HCT116 (cell line): ENCODE measurements around the gene ZDBF2. TPM values are rescaled to one million over a fixed set of nuclear protein-coding genes. Genes with fewer than 3 reads are reported as not detected.

Source experiments
- ATAC-seq: fragments of 200-7000 bp; cut with Tn5 transposase; 2 replicates; pipeline ENCODE4 v1.9.1; 2020; ENCODE audit warnings: mild to moderate bottlenecking, moderate library complexity
- BruUV-seq: library from RNA; stranded (reverse); fragments of 400-500 nt; replicated peaks from 2 replicates; lab custom pipeline; 2021; lab: Mats Ljungman, UMichigan
- CTCF ChIA-PET: fragments of 300-600 bp; sonication (Branson Sonifier 250); formaldehyde crosslinking; loops from one replicate; lab custom pipeline; 2021; ENCODE audit warnings: antibody characterized with exemption; lab: Charles Lee
- POLR2A ChIA-PET: fragments of 300-600, 350-600 bp; sonication (Branson Sonifier 250); formaldehyde crosslinking; loops from one replicate; lab custom pipeline; 2021; ENCODE audit warnings: antibody characterized with exemption; lab: Charles Lee
- RAD21 ChIA-PET, 2 experiments: fragments of 300-600 bp; sonication (Branson Sonifier 250); formaldehyde crosslinking; loops; one replicate each; lab custom pipeline; 2023; ENCODE audit warnings: low total read pairs in 2 of 2; ENCODE audit not compliant: uncharacterized antibody in 2 of 2, unreplicated experiment in 2 of 2, low non-redundant PET in 1 of 2; lab: Charles Lee
- DNase-seq: peaks from one replicate; pipeline ENCODE4 v3.0.0-alpha.2; 2010; ENCODE audit warnings: low read depth, low spot score
- H2AFZ ChIP-seq: fragments of 200-600 bp; shearing (Covaris generic), sonication (generic); 2 replicates; pipeline ENCODE4 v1.6.1; 2017; ENCODE audit warnings: low read depth, mixed run types, mixed read lengths, antibody characterized with exemption, low read length; ENCODE audit not compliant: poor library complexity, severe bottlenecking
- H3K27ac ChIP-seq: 2 replicates; pipeline ENCODE4 v1.5.1; 2012; ENCODE audit warnings: low read depth, low read length
- H3K27me3 ChIP-seq: fragments of 200-600 bp; sonication (generic); 2 replicates; pipeline ENCODE4 v1.6.1; 2016; ENCODE audit warnings: mixed run types, low read length, mixed read lengths; ENCODE audit not compliant: insufficient read depth
- H3K36me3 ChIP-seq, 2 experiments: fragments of 200-500 bp in 1 of 2; fragments of 200-600 bp in 1 of 2; sonication (Bioruptor generic) in 1 of 2; sonication (generic) in 1 of 2; 2 replicates each; pipeline versions ENCODE4 v1.5.1 to v1.6.1; 2014 to 2016; ENCODE audit warnings: low read length in 2 of 2, inconsistent platforms in 1 of 2, mixed read lengths in 1 of 2, mixed run types in 1 of 2; ENCODE audit not compliant: insufficient read depth in 2 of 2, control insufficient read depth in 1 of 2
- H3K4me1 ChIP-seq, 2 experiments: fragments of 200-600 bp in 1 of 2; sonication (generic) in 1 of 2; 2 replicates each; pipeline versions ENCODE4 v1.5.1 to v1.6.1; 2012 to 2017; ENCODE audit warnings: low read length in 2 of 2, inconsistent platforms in 1 of 2, mild to moderate bottlenecking in 1 of 2, mixed read lengths in 1 of 2, mixed run types in 1 of 2, moderate library complexity in 1 of 2; ENCODE audit not compliant: insufficient read depth in 2 of 2, control insufficient read depth in 1 of 2
- H3K4me2 ChIP-seq: fragments of 200-600 bp; sonication (generic); 2 replicates; pipeline ENCODE4 v1.6.1; 2017; ENCODE audit warnings: mixed run types, low read length, mixed read lengths
- H3K4me3 ChIP-seq, 2 experiments: fragments of 200-600 bp in 1 of 2; sonication (generic) in 1 of 2; replicated peaks in 1 of 2; 2 replicates each; pipeline ENCODE4 v1.5.1; 2011 to 2016; ENCODE audit warnings: low read length in 2 of 2, control low read depth in 1 of 2, low read depth in 1 of 2, mild to moderate bottlenecking in 1 of 2, mixed read lengths in 1 of 2, mixed run types in 1 of 2
- H3K79me2 ChIP-seq: fragments of 200-600 bp; sonication (generic); 2 replicates; pipeline ENCODE4 v1.6.1; 2017; ENCODE audit warnings: mild to moderate bottlenecking, mixed run types, low read length, moderate library complexity, mixed read lengths; ENCODE audit not compliant: insufficient read depth
- H3K9ac ChIP-seq: fragments of 200-600 bp; sonication (generic); 2 replicates; pipeline ENCODE4 v1.6.1; 2016; ENCODE audit warnings: low read length, mixed read lengths
- H3K9me2 ChIP-seq: fragments of 200-600 bp; sonication (generic), shearing (Covaris generic); 2 replicates; pipeline ENCODE4 v1.6.1; 2017; ENCODE audit warnings: mixed run types, mild to moderate bottlenecking, moderate library complexity; ENCODE audit not compliant: insufficient read depth
- H3K9me3 ChIP-seq, 2 experiments: fragments of 200-500 bp in 1 of 2; fragments of 200-600 bp in 1 of 2; sonication (Bioruptor generic) in 1 of 2; sonication (generic) in 1 of 2; 2 replicates each; pipeline ENCODE4 v1.6.1; 2014 to 2017; ENCODE audit warnings: low read length in 2 of 2, mixed read lengths in 2 of 2, inconsistent platforms in 1 of 2, low read depth in 1 of 2, mild to moderate bottlenecking in 1 of 2, mixed run types in 1 of 2, moderate library complexity in 1 of 2; ENCODE audit not compliant: control insufficient read depth in 1 of 2, insufficient read depth in 1 of 2
- H4K20me1 ChIP-seq: fragments of 200-600 bp; sonication (generic), shearing (Covaris generic); 2 replicates; pipeline ENCODE4 v1.6.1; 2017; ENCODE audit warnings: mixed run types, mild to moderate bottlenecking, moderate library complexity; ENCODE audit not compliant: insufficient read depth
- CBX3 ChIP-seq: IDR thresholded peaks from 2 replicates; pipeline ENCODE4 v1.6.1; 2012; ENCODE audit warnings: low read depth
- RAD21 ChIP-seq: IDR thresholded peaks from 2 replicates; pipeline ENCODE4 v1.6.1; 2012; ENCODE audit warnings: low read depth, mild to moderate bottlenecking
- SP1 ChIP-seq: IDR thresholded peaks from 2 replicates; pipeline ENCODE4 v1.6.1; 2012; ENCODE audit warnings: low read depth
- SRF ChIP-seq: IDR thresholded peaks from 2 replicates; pipeline ENCODE4 v1.6.1; 2012; ENCODE audit warnings: low read depth
- TCF7L2 ChIP-seq: IDR thresholded peaks from 2 replicates; pipeline ENCODE4 v1.7.0; 2011; ENCODE audit warnings: borderline replicate concordance, inconsistent platforms; ENCODE audit not compliant: insufficient read depth, insufficient read length; ENCODE audit errors: extremely low read depth
- ZNF274 ChIP-seq: fragments of 200-500 bp; sonication (Bioruptor generic); IDR thresholded peaks from 2 replicates; pipeline ENCODE4 v1.6.1; 2014; ENCODE audit warnings: mild to moderate bottlenecking, low read depth, low read length, inconsistent platforms
- intact Hi-C: fragments of 100-400 bp; cut with micrococcal nuclease; formaldehyde crosslinking; loops from 2 replicates; pipeline ENCODE4 v1.10.0; 2022
- total RNA-seq: library from RNA; stranded (reverse); gene quantifications from one replicate; pipeline ENCODE4 v1.2.1, GENCODE V29; 2021; ENCODE audit not compliant: unreplicated experiment
- TF ChIP-seq, protein P1 (sequence below): IDR thresholded peaks from 2 replicates; pipeline ENCODE4 v1.6.1; 2012
- TF ChIP-seq, protein P2 (sequence below), 3 experiments: fragments of 200-600 bp in 1 of 3; sonication (generic) in 1 of 3; IDR thresholded peaks in 2 of 3; conservative IDR thresholded peaks in 1 of 3; 2 replicates each; pipeline ENCODE4 v1.5.1; 2012 to 2017; ENCODE audit warnings: low read depth in 2 of 3, low read length in 2 of 3, antibody characterized with exemption in 1 of 3, borderline replicate concordance in 1 of 3, control low read depth in 1 of 3, mild to moderate bottlenecking in 1 of 3, mixed read lengths in 1 of 3, mixed run types in 1 of 3, moderate library complexity in 1 of 3; ENCODE audit not compliant: insufficient read depth in 1 of 3

Gene ZDBF2
- total RNA-seq, 1 experiment from 2014 or later, result 9.2 TPM

GRCh38 chr2:206336861-206337260 is 62.4 kb downstream of the ZDBF2 start:
- Histone ChIP-seq H3K36me3 (no peaks in the 10 kb centered on the region), H3K9me3 (no peaks in the 10 kb centered on the region), H3K27me3 (no peaks in the 10 kb centered on the region), H3K27ac (no peak overlapping the region), H4K20me1 (no peaks in the 10 kb centered on the region), H3K4me1 (no peaks in the 10 kb centered on the region), H3K9ac (no peak overlapping the region), H3K9me2 (no peaks in the 10 kb centered on the region), H2AFZ (no peak overlapping the region), H3K4me3 (no peak overlapping the region), H3K4me2 (no peak overlapping the region), H3K79me2 (no peaks in the 10 kb centered on the region)
- BruUV-seq, result no TSS peak
- no peak for TF ChIP-seq ZNF274
- no peak for TF ChIP-seq TCF7L2
- TF ChIP-seq, protein P1, sequence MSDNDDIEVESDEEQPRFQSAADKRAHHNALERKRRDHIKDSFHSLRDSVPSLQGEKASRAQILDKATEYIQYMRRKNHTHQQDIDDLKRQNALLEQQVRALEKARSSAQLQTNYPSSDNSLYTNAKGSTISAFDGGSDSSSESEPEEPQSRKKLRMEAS, result no peak
- no peak for TF ChIP-seq SP1
- no peak for TF ChIP-seq SRF
- TF ChIP-seq, protein P2, sequence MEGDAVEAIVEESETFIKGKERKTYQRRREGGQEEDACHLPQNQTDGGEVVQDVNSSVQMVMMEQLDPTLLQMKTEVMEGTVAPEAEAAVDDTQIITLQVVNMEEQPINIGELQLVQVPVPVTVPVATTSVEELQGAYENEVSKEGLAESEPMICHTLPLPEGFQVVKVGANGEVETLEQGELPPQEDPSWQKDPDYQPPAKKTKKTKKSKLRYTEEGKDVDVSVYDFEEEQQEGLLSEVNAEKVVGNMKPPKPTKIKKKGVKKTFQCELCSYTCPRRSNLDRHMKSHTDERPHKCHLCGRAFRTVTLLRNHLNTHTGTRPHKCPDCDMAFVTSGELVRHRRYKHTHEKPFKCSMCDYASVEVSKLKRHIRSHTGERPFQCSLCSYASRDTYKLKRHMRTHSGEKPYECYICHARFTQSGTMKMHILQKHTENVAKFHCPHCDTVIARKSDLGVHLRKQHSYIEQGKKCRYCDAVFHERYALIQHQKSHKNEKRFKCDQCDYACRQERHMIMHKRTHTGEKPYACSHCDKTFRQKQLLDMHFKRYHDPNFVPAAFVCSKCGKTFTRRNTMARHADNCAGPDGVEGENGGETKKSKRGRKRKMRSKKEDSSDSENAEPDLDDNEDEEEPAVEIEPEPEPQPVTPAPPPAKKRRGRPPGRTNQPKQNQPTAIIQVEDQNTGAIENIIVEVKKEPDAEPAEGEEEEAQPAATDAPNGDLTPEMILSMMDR (IDR thresholded peaks at IDR 0.05 in 2 of 3, conservative IDR thresholded peaks at IDR 0.05 in 1 of 3; ENCODE audit: borderline replicate concordance in 1 of 3, insufficient read depth in 1 of 3, low read depth in 2 of 3, low read length in 2 of 3), result no peak
- no peak for TF ChIP-seq RAD21
- DNase-seq, result no peak
- RAD21 ChIA-PET, result no interaction called here
- CTCF ChIA-PET, result no interaction called here
- POLR2A ChIA-PET, result no interaction called here
- intact Hi-C loops, result no loop called here
- no peak for ATAC-seq

- DNase-seq (no peak), ATAC-seq (no peak)
- Histone ChIP-seq H3K4me1 (no peaks in the 10 kb centered on the region), H3K4me3 (no peak overlapping the region), H4K20me1 (no peaks in the 10 kb centered on the region), H2AFZ (no peak overlapping the region), H3K27me3 (no peaks in the 10 kb centered on the region), H3K9me3 (no peaks in the 10 kb centered on the region), H3K4me2 (no peak overlapping the region), H3K36me3 (no peaks in the 10 kb centered on the region), H3K79me2 (no peaks in the 10 kb centered on the region), H3K27ac (no peak overlapping the region), H3K9ac (no peak overlapping the region), H3K9me2 (no peaks in the 10 kb centered on the region)
- no TSS peak for BruUV-seq
- ChIA-PET RAD21 (no interaction called here), POLR2A (no interaction called here), CTCF (no interaction called here)
- intact Hi-C loops, result no loop called here
- TF ChIP-seq CBX3 (no peak), TCF7L2 (no peak)
Observed at GRCh38 chr2:206337956-206338355, 63.5 kb downstream of the ZDBF2 start.
